NCI-H226 (cell line): ENCODE results near the gene RAI14.

Experiments
- DNase-seq: peaks from one replicate; pipeline ENCODE4 v3.0.0-alpha.2; 2015

RAI14 gene

DNA sequence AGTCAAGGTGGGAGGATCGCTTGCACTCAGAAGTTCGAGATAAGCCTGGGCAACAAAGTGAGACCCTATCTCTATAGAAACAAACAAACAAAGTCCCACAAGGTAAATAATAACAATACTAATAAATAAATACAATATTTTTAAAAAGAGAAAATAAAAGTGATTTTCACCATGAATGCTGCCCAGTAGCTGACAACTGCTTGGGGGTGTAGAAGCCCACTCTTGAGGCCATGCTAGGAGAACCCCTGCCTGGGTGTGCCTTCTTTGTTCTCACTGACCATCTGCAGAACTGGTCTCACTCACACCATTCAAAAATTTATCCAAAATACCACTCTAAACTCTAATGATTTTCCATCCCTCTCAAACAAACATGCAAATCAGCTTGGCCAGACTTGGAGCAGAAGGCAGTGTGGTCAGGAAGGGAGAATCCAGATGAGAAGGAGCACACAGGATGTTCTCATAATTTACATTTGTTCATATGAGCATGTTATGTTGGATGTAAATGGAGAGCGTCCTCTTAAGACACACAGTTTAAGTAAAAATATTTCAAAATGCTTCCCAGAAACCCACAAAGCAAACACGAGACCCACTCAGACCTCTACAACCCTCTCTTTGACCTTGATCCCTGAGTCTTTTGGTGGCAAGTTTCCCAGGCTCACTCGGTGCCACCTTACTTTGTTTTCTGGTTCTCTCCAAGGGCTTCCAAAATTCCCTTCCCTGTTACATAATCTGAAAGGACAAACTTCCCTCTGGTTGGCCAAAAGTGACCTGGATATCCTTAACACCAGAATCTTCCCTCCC, 7.9 kb upstream of the RAI14 start:
- no peak for DNase-seq

DNA sequence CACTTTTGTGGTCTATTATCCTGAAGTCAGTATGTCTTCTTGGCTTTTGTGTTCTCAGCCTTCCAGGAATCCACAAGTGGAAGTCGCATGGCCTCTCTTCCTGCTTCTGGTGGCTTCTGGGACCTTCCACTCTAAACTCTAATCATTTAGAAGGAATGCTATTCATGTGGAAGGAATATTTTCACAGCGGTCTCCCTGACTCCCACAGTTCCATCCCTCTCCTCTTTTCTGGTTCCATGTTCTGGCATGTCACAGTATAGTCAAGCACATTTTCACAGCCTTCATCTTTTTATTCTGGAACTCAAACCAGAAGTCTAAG, 7.3 kb upstream of the RAI14 start:
- no peak for DNase-seq

DNA sequence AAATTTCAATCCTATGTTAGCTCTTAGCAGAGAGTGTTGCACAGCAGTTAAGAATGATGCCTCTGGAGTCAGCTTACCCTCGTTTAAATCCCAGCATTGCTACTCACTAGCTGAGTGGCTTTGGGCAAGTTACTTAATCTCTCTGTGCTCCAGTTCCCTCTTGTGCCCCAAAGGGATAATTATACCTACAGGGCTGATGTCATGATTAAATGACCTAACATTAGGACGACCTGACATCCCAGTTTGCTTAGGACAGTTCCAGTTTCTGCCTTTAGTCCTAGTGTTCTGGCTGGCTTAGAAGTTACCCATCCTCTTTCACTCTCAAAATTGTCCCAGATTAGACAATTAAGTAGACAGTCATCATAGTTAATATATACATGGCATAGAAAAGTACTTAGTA, 4.3 kb upstream of the RAI14 start:
- DNase-seq: no peak

DNA sequence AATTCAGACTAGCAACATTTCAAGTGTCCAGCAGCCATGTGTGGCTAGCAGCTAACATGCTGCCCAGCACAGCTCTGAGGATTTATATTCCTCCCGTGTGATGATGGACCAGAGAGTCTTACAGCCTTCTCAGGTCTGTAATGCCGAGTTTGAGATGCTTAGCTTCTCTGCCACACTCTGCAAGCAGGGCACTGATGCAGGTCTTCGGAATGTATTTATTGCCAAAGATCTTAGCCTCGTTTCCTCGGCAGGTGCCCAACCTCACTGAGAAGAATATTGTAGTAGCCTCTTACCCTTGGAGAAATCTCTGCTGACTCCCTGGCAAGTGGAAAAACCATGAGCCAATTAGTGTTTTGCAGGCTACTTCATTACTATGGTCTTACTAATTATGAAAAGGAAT, 3.7 kb upstream of the RAI14 start:
- peak; percentile 71 for DNase-seq

DNA sequence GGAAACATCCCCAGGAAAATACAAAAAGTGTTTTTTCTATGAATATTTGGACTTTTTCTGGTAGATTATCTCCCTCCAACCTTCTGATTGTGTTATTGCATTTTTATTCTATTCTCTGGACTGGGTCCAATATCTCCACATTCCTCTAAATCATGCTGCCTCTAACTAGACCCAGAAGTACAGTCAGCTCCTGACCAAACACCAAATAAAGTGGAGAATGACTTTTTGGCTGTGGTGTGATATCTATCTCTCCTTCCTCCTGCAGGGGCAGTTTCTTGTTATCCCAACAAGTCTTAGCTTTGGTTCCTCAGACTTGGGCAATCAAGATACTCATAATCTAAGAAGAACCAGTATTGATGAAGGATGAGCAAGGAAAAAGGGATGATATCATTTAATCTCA, 3.2 kb upstream of the RAI14 start:
- DNase-seq: peak; percentile 63

DNA sequence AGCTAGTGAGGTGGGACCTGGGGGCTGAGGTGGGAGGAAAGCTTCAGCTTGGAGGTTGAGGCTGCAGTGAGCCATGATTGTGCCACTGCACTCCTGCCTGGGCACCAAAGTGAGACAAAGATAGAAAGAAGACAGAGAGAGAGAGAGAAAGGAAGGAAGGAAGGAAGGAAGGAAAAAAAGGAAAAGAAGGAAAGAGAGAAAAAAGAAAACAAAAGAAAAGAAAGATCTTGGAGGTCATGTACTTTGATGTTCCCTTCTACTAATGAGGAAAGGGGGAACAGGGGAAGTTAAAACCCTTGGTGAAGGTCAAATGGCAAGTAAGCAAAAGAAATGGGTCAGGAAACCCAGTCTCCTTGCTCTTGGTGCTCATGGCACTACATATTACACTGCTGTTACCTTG, 2.4 kb upstream of the RAI14 start:
- no peak for DNase-seq

DNA sequence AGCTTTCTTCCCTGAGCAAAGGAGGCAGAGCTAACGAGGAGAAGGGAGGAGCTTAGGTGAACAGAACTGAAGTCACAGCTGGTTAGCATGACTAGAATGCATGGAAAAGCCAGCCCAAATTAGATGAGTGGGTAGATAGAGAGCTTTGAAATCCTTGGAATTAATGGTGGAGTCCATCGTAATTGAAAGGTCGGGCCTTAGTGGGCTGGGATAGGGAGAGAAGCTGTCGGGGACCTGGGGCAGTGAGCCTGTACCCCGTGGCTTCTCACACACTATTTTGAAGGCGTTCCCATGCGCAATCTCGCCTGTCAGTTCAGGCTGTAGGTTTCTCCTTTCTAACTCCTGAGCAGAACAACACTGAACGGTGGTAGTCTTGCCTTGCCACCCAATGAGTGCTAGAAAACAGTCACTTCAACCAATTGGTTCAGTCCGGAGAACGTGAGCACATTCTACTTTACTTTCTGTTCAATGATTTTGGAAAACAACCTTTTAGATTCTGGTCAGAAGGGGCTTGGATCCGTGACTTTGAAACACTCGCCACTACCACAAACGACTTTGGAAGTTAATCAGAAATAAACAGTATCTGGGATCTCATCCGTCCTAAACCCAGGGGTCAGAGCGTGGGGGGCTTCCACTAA, 655 bp upstream of the RAI14 start:
- peak; percentile 27 for DNase-seq

DNA sequence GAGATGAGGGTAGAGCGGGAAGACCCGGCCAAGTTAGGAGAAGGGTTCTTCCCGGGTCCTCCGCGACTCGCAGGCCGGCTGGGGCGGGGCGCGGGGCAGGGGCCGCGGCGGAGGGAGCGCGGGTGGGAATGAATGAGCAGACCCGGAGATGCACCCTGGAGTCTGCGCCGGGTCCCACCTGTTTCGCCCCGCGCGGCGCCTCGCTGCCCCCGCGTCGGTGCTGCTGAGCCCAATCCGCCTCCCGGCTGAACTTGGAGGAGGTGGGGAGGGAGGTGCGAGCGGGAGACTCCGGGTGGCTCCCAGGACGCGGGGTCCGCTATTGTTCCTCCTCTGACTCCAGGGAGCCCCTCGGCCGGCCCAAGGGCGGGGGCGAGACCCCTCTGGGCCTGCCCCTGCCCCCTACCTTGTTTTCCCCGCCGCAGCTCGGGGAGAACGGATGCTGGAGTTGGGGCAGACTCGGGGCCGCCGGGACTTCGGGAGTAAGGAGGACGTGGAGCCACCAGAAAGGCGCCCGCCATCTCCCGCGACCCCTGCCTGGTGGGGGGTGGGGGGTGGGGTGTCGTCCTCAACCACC, 659 bp downstream of the RAI14 start:
- no peak for DNase-seq

DNA sequence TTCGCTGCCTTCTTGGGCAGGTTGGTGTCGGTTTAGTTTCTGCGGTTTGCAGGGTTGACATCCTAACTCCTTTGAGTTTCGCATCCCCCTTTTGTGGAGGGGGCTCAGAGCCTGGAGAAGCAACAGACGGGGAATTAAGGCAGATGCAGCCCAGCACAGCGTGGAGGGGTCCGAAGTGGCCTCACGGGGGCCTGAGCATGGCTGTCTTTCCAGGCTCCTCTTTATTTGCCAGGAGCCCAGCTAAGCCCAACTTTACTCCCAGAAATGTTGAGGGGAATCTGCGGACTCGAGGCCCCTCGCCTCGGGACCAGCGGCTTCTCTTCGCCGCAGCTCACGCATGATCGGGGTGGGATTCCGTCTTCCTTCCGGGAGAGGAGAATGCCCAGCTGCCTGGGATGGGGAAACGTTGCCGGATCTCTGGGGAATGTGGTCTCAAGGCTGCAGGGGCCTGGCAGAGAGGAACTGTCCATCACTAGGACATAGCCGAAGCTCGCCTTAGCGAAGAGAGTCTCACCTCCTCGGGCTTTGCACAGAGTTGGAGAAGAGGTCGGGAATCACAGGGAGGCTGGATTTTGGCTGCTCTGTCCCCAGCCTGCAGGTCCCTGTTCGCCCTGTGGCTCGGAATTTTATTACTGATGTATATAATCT, 1.3 kb downstream of the RAI14 start:
- no peak for DNase-seq

DNA sequence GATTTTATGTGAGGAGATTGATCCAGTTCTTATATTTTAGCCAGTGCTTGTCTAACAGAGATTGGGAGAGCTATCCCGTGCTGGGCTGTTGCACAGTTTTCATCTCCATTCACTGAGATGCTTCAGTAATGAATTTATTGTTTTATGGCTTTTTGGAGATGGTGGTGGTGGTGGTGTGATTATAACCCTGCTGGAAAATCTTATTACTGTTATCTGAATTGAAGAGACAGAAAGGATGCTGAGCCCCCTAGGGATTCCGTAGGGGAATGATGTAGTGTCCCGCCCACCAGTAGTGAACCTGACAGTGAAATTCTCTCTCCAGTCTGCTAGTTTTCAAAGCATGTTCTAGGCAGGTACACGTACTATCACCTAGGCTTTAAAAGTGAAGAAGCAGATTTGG, 1.9 kb downstream of the RAI14 start:
- no peak for DNase-seq

DNA sequence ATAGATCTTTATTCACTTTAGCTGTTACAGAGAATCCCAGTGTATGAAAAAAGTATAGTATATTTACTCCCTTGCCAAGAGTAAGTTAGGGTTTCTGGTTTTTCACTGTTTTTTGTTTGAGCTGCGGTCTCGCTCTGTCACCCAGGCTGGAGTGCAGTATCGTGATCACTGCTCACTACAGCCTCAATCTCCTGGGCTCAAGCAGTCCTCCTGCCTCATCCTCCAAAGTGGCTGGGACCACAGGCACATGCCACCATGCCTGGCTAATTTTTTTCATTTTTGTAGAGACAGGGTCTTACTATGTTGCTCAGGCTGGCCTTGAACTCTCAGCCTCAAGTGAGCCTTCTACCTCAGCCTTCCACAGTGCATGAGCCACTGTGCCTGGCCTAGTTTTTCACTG, 3.0 kb downstream of the RAI14 start:
- DNase-seq: no peak

DNA sequence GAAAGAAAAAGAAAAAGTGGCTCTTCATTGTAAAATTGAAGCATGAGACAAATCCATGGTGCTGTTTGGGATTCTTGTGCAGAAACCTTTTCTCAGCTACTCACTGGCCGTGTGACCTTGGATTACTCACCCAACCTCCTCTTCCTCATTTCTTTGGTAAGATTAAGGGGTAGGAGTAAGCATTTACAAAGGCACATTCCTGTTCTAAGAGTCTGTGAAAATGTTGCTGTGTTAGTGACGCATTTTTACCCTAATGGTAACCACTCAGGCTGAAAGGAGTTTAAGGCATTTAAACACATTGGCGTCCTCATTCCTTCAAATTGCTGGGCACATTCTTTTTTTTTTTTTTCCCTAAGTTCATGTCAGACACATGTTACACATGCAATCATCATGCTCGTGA, 4.3 kb downstream of the RAI14 start:
- DNase-seq: peak; percentile 87

DNA sequence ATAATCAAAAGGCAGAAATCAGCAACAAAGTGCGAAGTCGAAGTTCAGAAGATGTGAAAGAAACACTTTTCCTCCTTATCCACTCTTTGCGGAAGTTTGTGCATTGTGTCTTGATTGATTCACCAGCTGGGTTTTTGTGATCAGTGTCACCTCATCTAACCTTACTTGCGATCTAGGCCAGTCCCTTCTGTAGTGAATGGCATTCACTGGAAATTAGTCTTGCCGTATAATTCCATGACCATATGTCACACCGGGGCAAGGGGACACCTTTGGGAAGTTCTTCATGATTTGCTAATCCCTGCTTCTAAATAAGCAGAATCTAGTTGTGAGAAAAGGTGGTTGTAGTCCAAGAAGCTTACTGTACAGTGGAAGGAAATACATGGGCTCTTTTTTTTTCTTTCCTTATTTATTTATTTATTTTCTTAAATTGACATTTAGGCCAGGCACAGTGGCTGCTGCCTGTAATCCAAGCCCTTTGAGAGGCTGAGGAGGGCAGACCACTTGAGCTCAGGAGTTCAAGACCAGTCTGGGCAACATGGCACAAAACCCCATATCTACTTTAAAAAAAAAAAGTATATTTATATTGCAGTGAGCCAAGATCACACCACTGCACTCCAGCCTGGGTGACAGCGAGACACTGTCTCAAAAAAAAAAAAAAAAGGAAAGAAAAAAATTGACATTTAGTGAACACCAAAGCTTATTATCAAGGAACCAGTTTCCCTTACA, 7.8 kb downstream of the RAI14 start:
- DNase-seq: no peak

DNA sequence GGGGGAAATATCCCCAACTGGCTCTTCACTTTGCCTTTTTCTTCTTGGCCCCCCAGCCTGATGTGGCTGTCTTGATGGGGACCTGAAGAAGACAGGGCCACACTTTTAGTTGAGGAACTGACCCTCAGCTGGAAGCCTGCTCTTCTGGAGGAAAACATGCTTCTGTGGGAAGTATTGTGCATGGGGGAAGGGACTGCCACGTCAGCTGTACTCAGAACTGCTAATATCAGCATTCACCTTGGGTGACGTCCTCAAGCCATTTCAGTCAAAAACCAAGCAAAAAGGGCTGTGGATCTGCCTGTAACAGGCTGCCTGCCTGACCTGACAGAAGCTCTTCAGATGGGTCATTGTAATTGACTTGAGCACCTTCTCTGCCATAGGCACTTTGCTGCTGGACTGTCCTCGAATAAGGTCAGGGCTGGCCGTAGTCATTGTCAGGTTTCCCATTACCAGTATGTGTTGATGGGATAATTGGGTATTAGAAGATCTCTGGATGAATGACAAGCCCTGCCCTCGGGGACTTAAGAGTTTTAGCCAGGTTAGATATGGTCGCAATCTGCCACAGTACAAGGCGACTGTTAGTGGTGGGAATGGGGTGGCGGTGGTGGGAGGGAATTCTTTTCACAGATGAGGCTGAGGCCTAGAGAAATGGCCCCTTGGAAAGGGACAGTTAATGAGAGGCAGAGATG, 10.4 kb downstream of the RAI14 start:
- DNase-seq: no peak

DNA sequence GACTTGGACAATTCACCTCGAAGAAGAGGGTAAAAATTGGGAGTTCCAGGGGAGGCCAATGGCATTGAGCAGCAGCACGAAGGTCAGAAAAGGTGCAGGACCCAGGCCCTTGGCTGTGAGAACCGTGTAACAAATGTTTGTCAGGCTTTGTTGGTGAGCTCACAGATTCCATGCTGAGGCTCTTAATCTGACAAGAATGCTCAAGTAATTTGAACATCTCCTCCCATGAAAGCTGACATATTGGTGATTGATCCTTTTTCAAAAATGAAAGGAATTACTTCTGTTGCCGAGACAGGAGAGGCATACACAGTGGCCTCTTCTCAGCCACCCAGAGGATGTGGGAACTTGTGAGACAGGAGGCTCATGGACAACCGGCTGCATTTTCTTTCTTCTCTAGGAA, 11.6 kb downstream of the RAI14 start:
- DNase-seq: no peak

DNA sequence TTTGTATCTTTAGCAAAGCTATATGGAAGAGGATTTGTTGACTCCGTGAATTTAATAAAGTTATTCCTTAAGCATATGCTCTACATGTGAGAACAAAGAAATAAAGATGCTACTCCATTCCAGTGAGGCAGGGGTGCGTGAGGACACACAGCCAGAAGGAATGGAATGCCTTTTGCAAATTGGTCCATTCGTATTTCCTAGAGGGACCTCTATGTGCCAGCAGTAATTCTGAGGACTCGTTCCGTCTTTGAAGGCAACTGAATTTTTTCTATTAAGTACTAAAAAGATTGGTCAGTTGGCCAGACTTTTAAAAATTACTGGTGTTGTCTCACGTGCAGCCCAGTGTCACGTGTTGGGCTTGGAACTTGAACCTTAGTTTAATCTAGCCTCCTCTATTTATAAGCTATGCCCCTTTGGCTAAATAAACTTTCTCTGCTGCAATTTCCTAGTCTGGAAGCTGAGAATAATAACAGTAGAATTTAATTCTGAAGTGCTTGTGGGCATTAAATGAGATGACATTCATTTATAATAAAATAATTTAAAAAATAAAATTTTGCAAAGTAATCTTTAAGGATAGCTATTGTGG, 13.9 kb downstream of the RAI14 start:
- DNase-seq: no peak

DNA sequence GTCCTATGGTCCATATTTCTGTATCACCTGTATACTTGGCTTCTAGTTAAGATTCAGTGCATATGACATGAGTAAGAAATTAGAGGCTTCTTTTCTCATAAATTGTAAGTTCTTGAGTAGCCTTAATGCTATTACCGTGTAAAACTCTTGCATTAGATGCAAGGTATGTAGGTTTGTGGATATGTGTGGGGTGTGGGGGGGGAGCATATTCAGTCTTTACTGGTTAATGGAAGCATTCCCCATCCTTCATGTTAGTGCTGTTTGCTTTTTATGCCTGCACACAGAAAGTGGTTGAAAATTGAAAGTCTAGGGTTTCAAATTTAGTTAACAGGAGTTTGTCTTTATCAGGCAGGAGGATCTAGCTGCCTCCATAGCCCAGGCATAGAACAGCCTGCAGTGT, 16.1 kb downstream of the RAI14 start:
- DNase-seq: no peak

DNA sequence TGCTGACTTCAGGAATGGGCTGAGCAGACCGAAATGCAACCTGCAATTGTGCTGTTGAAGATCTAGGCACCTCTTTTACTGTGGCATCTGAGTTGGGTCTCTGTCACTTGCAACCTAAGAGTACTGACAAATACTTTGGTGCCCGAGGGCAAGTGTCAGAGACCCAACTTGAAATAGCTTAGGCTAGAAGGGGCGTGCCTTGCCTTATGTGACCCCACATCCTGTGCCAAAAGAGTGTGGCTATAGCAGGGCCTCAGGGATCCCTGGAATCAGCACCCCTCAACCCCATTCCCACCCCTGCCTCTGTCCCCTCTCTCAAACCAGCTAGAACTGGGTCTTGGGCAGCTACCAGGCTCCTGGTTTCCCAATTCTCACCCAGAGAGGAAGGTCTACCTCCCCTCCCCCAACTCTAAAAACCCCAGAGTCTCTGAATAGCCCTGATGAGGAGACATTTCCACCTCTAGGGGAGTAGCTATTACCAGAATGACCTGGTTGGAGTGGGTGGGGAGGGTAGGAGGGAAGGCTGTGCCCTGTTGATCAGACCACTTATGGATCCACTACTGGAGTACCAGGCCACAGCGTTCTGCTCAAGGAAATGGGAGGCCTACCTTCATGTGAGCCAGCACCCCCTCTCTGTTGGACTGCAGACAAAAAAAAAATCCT, 17.5 kb downstream of the RAI14 start:
- no peak for DNase-seq

DNA sequence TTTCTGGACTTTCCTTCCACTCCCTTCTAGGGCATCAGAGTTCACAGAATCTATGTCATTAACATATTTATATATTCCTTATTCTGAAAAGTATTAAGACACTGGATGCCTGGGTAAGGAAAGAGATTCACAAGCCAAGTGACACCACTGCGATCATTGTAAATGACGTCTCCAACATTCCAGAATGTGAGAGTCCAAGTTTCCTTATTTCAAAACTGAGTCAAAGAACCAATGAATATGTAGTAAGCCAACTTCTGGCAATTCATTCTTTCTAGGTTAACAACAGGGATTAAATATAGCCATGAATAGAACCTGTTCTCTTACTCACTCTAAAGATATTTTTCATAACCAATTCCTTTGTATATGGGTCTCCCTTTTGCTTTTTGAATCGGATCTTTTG, 18.1 kb downstream of the RAI14 start:
- peak; percentile 21 for DNase-seq

DNA sequence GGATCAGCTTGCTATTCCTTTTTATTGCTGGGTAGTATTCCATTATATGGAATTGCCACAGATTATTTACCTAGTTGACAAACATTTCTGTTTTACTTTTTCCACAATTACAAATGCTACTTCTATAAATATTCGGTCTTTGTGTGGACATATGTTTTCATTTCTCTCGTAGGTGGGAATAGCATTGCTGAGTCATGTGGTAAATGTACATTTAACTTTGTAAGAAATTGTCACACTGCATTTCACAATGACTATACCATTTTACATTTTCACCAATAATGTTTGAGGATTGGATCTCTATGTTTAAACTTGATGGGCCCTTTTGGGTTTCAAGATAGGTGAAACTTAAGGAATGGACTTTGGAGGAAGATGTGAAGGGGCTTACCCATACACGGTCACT, 19.7 kb downstream of the RAI14 start:
- no peak for DNase-seq

DNA sequence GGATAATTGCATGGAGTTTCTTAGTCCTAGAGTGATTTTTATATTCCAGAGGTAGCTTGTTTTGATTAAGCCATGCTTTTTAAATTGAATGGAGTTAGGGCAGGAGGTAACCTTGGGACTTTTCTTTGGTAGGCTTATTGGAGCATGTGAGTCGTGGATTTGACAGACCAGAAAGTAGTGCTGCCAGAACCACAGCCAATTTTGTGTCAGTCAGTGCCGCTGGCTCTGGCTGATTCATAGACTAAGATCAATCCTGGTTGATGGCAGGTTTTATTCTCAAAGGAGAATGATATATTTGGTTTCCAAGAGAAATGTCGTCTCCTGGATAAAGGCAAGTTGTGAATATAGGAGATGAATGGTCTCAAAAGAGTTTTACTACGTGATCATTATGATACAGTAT, 20.3 kb downstream of the RAI14 start:
- peak; percentile 56 for DNase-seq

DNA sequence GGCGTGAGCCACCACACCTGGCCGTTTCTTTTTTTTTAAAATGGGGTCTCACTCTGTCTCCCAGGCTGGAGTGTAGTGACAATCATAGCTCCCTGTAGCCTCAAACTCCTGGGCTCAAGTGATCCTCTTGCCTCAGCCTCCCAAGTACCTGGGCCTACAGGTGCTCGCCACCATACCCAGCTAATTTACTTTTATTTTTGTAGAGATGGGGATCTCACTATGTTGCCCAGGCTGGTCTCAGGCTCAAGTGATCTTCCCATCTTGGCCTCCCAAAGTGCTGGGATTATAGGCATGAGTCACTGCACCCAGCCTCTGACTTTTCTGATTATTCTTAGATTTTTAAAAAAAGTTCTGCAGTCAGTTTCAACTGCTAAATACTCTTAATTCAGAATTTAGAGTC, 21.3 kb downstream of the RAI14 start:
- DNase-seq: no peak
